GM18519 (cell line): ENCODE results near the gene CPAMD8.

ENCODE experiments used
- ATAC-seq: cut with Tn5 transposase; IDR thresholded peaks from one replicate; pipeline ENCODE4 v1.9.1; 2021; ENCODE audit warnings: mild to moderate bottlenecking, moderate library complexity; ENCODE audit not compliant: unreplicated experiment, low FRiP score

The CPAMD8 gene

GRCh38 chr19:16922949-16923348 is 103.7 kb downstream of the CPAMD8 start:
- no peak for ATAC-seq

- ATAC-seq = no peak
Observed at GRCh38 chr19:16922592-16922934, 104.0 kb downstream of the CPAMD8 start.

GRCh38 chr19:16921766-16922591 is 104.6 kb downstream of the CPAMD8 start:
- ATAC-seq = no peak

- ATAC-seq = no peak
Observed at GRCh38 chr19:16920816-16921529, 105.6 kb downstream of the CPAMD8 start.

GRCh38 chr19:16919496-16919895 is 107.1 kb downstream of the CPAMD8 start:
- no peak for ATAC-seq

- no peak for ATAC-seq
Observed at GRCh38 chr19:16917401-16917800, 109.2 kb downstream of the CPAMD8 start.

GRCh38 chr19:16915734-16916133 is 110.9 kb downstream of the CPAMD8 start:
- ATAC-seq = no peak

GRCh38 chr19:16915135-16915534 is 111.5 kb downstream of the CPAMD8 start:
- ATAC-seq = no peak

GRCh38 chr19:16914421-16914820 is 112.2 kb downstream of the CPAMD8 start:
- no peak for ATAC-seq

- ATAC-seq = no peak
Observed at GRCh38 chr19:16912780-16913179, 113.8 kb downstream of the CPAMD8 start.

- no peak for ATAC-seq
Observed at GRCh38 chr19:16911046-16911445, 115.6 kb downstream of the CPAMD8 start.

GRCh38 chr19:16908759-16909158 is 117.9 kb downstream of the CPAMD8 start:
- ATAC-seq = no peak

GRCh38 chr19:16904599-16904998 is 122.0 kb downstream of the CPAMD8 start:
- ATAC-seq = no peak

GRCh38 chr19:16903347-16903746 is 123.3 kb downstream of the CPAMD8 start:
- no peak for ATAC-seq

GRCh38 chr19:16902545-16902944 is 124.1 kb downstream of the CPAMD8 start:
- ATAC-seq = no peak

GRCh38 chr19:16901491-16902175 is 125.0 kb downstream of the CPAMD8 start:
- no peak for ATAC-seq

- ATAC-seq = no peak
Observed at GRCh38 chr19:16899566-16900075, 127.0 kb downstream of the CPAMD8 start.

- no peak for ATAC-seq
Observed at GRCh38 chr19:16898361-16899015, 128.1 kb downstream of the CPAMD8 start.

- ATAC-seq = no peak
Observed at GRCh38 chr19:16897856-16898161, 128.8 kb downstream of the CPAMD8 start.

- no peak for ATAC-seq
Observed at GRCh38 chr19:16897029-16897855, 129.4 kb downstream of the CPAMD8 start.
